Mesendoderm (in vitro differentiated cells): ENCODE measurements around the gene PTPN6.

ENCODE experiments used
- DNase-seq: peaks from one replicate; pipeline ENCODE4 v3.0.0; 2013
- H2AK5ac ChIP-seq: 2 replicates; pipeline ENCODE4 v1.6.1; 2013; ENCODE audit warnings: low read length, inconsistent platforms
- H2BK120ac ChIP-seq: 2 replicates; pipeline ENCODE4 v1.6.1; 2013; ENCODE audit warnings: low read depth, mild to moderate bottlenecking, low read length, moderate library complexity, mixed read lengths
- H2BK15ac ChIP-seq: replicated peaks from 2 replicates; pipeline ENCODE4 v1.6.1; 2013; ENCODE audit warnings: low read depth, mild to moderate bottlenecking, moderate library complexity
- H2BK5ac ChIP-seq: 2 replicates; pipeline ENCODE4 v1.6.1; 2013; ENCODE audit warnings: low read length, inconsistent platforms
- H3K18ac ChIP-seq: 2 replicates; pipeline ENCODE4 v1.6.1; 2013; ENCODE audit warnings: mild to moderate bottlenecking, low read length, mixed read lengths
- H3K23ac ChIP-seq: one replicate; pipeline ENCODE4 v1.6.1; 2013; ENCODE audit warnings: low read length
- H3K27ac ChIP-seq: 2 replicates; pipeline ENCODE4 v1.5.1; 2013; ENCODE audit warnings: low read depth, mild to moderate bottlenecking, inconsistent platforms, low read length, moderate library complexity
- H3K27me3 ChIP-seq: 2 replicates; pipeline ENCODE4 v1.6.1; 2013; ENCODE audit warnings: low read length, control low read depth, mild to moderate bottlenecking, inconsistent platforms; ENCODE audit not compliant: insufficient read depth, poor library complexity
- H3K36me3 ChIP-seq: 2 replicates; pipeline ENCODE4 v1.6.1; 2013; ENCODE audit warnings: low read length, inconsistent platforms; ENCODE audit not compliant: control insufficient read depth, insufficient read depth
- H3K4ac ChIP-seq: one replicate; pipeline ENCODE4 v1.6.1; 2013; ENCODE audit warnings: low read depth, mild to moderate bottlenecking, low read length, moderate library complexity
- H3K4me1 ChIP-seq: 2 replicates; pipeline ENCODE4 v1.6.1; 2013; ENCODE audit warnings: low read depth, low read length, inconsistent platforms; ENCODE audit not compliant: control insufficient read depth
- H3K4me2 ChIP-seq: 2 replicates; pipeline ENCODE4 v1.6.1; 2013; ENCODE audit warnings: low read length
- H3K4me3 ChIP-seq: 2 replicates; pipeline ENCODE4 v1.5.1; 2013; ENCODE audit warnings: mild to moderate bottlenecking, low read length
- H3K56ac ChIP-seq: one replicate; pipeline ENCODE4 v1.6.1; 2013; ENCODE audit warnings: low read length
- H3K79me1 ChIP-seq: 2 replicates; pipeline ENCODE4 v1.6.1; 2013; ENCODE audit warnings: low read length, inconsistent platforms
- H3K79me2 ChIP-seq: 2 replicates; pipeline ENCODE4 v1.6.1; 2013; ENCODE audit warnings: mild to moderate bottlenecking, low read length; ENCODE audit not compliant: control insufficient read depth, insufficient read depth
- H3K9ac ChIP-seq: 2 replicates; pipeline ENCODE4 v1.6.1; 2013; ENCODE audit warnings: low read length, inconsistent platforms
- H4K5ac ChIP-seq: one replicate; pipeline ENCODE4 v1.6.1; 2013; ENCODE audit warnings: low read length
- H4K8ac ChIP-seq: one replicate; pipeline ENCODE4 v1.6.1; 2013; ENCODE audit warnings: low read depth, mild to moderate bottlenecking, control low read depth, low read length, moderate library complexity
- WGBS: extraction: QIAGEN DNeasy Blood & Tissue Kit; methylation state at CpG from one replicate; pipeline ENCODE4 v1.1.7; 2013; ENCODE audit warnings: low lambda C conversion rate, missing lambda C conversion rate; ENCODE audit not compliant: insufficient coverage; ENCODE audit errors: extremely low coverage; 5-methylcytosine and 5-hydroxymethylcytosine counted together

The PTPN6 gene

DNA sequence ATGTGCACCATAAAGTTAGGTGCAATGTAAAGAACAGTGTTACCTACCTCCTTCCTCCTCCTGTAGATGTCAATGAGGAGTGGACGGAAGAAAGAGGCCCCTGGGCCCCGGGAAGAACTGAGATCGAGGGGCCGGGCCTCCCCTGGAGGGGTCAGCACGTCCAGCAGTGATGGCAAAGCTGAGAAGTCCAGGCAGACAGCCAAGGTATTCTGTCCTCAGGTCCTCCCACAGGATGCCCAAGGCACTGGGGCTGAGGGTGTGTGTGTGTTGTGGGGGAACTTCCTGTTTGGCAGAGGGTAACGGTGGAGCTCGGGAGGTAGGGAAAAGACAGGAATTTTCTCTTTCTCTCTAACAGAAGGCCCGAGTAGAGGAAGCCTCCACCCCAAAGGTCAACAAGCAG lies 17.0 kb upstream of the PTPN6 start:
- Histone ChIP-seq H3K4me1 (peaks cover 8% of the 10 kb centered on the region), H3K79me1 (peaks cover 18% of the 10 kb centered on the region), H3K9ac (no peak overlapping the region), H2BK120ac (no peak overlapping the region), H3K36me3 (peaks cover 20% of the 10 kb centered on the region), H2BK5ac (no peak overlapping the region), H3K4ac (no peak overlapping the region), H3K56ac (no peak overlapping the region), H2AK5ac (no peak overlapping the region), H4K5ac (no peak overlapping the region), H3K23ac (no peak overlapping the region), H3K4me2 (no peak overlapping the region), H4K8ac (no peak overlapping the region), H3K27ac (no peak overlapping the region), H3K79me2 (peaks cover 34% of the 10 kb centered on the region), H3K18ac (no peak overlapping the region), H2BK15ac (no peak overlapping the region), H3K27me3 (no peaks in the 10 kb centered on the region), H3K4me3 (no peak overlapping the region)
- WGBS = no CpG with 5 or more reads among the region's 8 CpGs
- DNase-seq = no peak

DNA sequence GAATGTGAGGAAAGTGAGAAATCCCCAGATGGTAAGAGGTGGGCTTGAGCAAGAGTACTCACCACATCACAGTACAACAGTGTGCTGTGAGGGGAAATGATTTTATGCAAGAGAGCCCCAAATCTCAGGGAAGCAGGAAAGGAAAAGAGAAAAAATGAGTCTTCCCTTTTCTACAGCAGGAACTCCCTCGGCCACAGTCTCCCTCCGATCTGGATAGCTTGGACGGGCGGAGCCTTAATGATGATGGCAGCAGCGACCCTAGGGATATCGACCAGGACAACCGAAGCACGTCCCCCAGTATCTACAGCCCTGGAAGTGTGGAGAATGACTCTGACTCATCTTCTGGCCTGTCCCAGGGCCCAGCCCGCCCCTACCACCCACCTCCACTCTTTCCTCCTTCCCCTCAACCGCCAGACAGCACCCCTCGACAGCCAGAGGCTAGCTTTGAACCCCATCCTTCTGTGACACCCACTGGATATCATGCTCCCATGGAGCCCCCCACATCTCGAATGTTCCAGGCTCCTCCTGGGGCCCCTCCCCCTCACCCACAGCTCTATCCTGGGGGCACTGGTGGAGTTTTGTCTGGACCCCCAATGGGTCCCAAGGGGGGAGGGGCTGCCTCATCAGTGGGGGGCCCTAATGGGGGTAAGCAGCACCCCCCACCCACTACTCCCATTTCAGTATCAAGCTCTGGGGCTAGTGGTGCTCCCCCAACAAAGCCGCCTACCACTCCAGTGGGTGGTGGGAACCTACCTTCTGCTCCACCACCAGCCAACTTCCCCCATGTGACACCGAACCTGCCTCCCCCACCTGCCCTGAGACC lies 15.6 kb upstream of the PTPN6 start:
- Histone ChIP-seq H3K4me3 (no peak overlapping the region), H3K79me1 (peaks cover 16% of the 10 kb centered on the region), H2BK120ac (no peak overlapping the region), H3K56ac (no peak overlapping the region), H3K4me1 (peaks cover 2% of the 10 kb centered on the region), H3K27ac (no peak overlapping the region), H3K27me3 (no peaks in the 10 kb centered on the region), H3K36me3 (peaks cover 20% of the 10 kb centered on the region), H3K9ac (no peak overlapping the region), H3K79me2 (peaks cover 22% of the 10 kb centered on the region), H3K4ac (no peak overlapping the region), H2BK5ac (no peak overlapping the region), H2AK5ac (no peak overlapping the region), H3K4me2 (no peak overlapping the region), H3K23ac (no peak overlapping the region), H4K5ac (no peak overlapping the region), H3K18ac (no peak overlapping the region), H2BK15ac (no peak overlapping the region), H4K8ac (no peak overlapping the region)
- DNase-seq = no peak
- WGBS = no CpG with 5 or more reads among the region's 14 CpGs

DNA sequence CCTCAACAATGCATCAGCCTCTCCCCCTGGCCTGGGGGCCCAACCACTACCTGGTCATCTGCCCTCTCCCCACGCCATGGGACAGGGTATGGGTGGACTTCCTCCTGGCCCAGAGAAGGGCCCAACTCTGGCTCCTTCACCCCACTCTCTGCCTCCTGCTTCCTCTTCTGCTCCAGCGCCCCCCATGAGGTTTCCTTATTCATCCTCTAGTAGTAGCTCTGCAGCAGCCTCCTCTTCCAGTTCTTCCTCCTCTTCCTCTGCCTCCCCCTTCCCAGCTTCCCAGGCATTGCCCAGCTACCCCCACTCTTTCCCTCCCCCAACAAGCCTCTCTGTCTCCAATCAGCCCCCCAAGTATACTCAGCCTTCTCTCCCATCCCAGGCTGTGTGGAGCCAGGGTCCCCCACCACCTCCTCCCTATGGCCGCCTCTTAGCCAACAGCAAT lies 14.9 kb upstream of the PTPN6 start:
- Histone ChIP-seq H3K79me1 (peaks cover 12% of the 10 kb centered on the region), H3K4me3 (no peak overlapping the region), H4K5ac (no peak overlapping the region), H2BK120ac (no peak overlapping the region), H3K79me2 (peaks cover 17% of the 10 kb centered on the region), H3K36me3 (peaks cover 19% of the 10 kb centered on the region), H3K27ac (no peak overlapping the region), H3K23ac (no peak overlapping the region), H3K27me3 (no peaks in the 10 kb centered on the region), H2BK15ac (no peak overlapping the region), H2AK5ac (no peak overlapping the region), H4K8ac (no peak overlapping the region), H3K56ac (no peak overlapping the region), H3K4ac (no peak overlapping the region), H3K18ac (no peak overlapping the region), H2BK5ac (no peak overlapping the region), H3K9ac (no peak overlapping the region), H3K4me1 (peaks cover 2% of the 10 kb centered on the region), H3K4me2 (no peak overlapping the region)
- no CpG with 5 or more reads among the region's 3 CpGs for WGBS
- no peak for DNase-seq

DNA sequence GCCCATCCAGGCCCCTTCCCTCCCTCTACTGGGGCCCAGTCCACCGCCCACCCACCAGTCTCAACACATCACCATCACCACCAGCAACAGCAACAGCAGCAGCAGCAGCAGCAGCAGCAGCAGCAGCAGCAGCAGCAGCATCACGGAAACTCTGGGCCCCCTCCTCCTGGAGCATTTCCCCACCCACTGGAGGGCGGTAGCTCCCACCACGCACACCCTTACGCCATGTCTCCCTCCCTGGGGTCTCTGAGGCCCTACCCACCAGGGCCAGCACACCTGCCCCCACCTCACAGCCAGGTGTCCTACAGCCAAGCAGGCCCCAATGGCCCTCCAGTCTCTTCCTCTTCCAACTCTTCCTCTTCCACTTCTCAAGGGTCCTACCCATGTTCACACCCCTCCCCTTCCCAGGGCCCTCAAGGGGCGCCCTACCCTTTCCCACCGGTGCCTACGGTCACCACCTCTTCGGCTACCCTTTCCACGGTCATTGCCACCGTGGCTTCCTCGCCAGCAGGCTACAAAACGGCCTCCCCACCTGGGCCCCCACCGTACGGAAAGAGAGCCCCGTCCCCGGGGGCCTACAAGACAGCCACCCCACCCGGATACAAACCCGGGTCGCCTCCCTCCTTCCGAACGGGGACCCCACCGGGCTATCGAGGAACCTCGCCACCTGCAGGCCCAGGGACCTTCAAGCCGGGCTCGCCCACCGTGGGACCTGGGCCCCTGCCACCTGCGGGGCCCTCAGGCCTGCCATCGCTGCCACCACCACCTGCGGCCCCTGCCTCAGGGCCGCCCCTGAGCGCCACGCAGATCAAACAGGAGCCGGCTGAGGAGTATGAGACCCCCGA lies 14.3 kb upstream of the PTPN6 start:
- no peak overlapping the region for H2BK120ac ChIP-seq
- peaks cover 20% of the 10 kb centered on the region for H3K36me3 ChIP-seq
- peak overlapping the region; percentile 51 for H3K18ac ChIP-seq
- H3K27me3 ChIP-seq = no peaks in the 10 kb centered on the region
- no peak overlapping the region for H2AK5ac ChIP-seq
- no peak overlapping the region for H3K23ac ChIP-seq
- no peak overlapping the region for H2BK5ac ChIP-seq
- H2BK15ac ChIP-seq = no peak overlapping the region
- H3K79me2 ChIP-seq = peaks cover 14% of the 10 kb centered on the region
- peaks cover 2% of the 10 kb centered on the region for H3K4me1 ChIP-seq
- WGBS = no CpG with 5 or more reads among the region's 36 CpGs
- H3K9ac ChIP-seq = peak overlapping the region; percentile 86
- peak overlapping the region; percentile 88 for H3K56ac ChIP-seq
- H3K4ac ChIP-seq = no peak overlapping the region
- H4K8ac ChIP-seq = peak overlapping the region; percentile 87
- H3K4me3 ChIP-seq = no peak overlapping the region
- DNase-seq = peak; percentile 64
- no peak overlapping the region for H3K4me2 ChIP-seq
- no peak overlapping the region for H4K5ac ChIP-seq
- H3K79me1 ChIP-seq = peaks cover 12% of the 10 kb centered on the region
- H3K27ac ChIP-seq = peak overlapping the region; percentile 64

DNA sequence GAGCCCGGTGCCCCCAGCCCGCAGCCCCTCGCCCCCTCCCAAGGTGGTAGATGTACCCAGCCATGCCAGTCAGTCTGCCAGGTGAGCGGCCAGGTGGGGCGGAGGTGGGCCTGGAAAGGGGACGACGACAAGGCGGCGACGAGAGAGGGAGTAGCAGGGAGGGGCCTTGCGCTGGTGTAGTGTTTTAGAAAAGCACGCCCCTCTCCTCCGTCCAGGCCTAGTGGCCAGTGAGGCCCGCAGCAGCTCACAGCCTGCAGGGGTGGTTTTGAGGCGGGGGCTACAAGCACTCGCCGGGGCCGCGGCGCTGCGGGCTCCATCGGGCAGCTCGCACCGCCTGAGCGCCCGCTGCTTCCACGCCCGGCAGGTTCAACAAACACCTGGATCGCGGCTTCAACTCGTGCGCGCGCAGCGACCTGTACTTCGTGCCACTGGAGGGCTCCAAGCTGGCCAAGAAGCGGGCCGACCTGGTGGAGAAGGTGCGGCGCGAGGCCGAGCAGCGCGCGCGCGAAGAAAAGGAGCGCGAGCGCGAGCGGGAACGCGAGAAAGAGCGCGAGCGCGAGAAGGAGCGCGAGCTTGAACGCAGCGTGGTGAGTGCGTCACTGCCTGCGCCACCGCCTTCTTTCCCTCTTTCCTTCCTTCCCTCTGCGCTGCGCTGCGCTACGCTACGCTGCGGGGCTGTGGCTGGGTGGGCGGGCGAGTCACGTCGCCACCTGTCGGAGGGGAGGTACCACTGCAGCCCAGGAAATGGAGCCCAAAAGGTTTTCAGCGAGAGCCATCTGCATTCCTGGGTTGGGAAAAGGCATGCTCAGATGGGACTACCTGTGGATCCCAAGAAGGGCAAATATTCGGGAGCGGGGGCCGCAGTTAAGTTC lies 13.4 kb upstream of the PTPN6 start:
- Histone ChIP-seq H3K79me1 (peaks cover 9% of the 10 kb centered on the region), H3K79me2 (peaks cover 6% of the 10 kb centered on the region), H3K4me1 (peaks cover 2% of the 10 kb centered on the region), H2BK15ac (no peak overlapping the region), H2AK5ac (no peak overlapping the region), H3K18ac (peak overlapping the region; percentile 51), H4K8ac (peak overlapping the region; percentile 87), H3K4me3 (peak overlapping the region; percentile 19), H2BK120ac (no peak overlapping the region), H3K27me3 (no peaks in the 10 kb centered on the region), H3K36me3 (peaks cover 20% of the 10 kb centered on the region), H3K4ac (peak overlapping the region; percentile 74), H3K23ac (no peak overlapping the region), H2BK5ac (no peak overlapping the region), H3K9ac (peak overlapping the region; percentile 86), H3K27ac (peak overlapping the region; percentile 64), H3K4me2 (peak overlapping the region; percentile 53), H4K5ac (no peak overlapping the region), H3K56ac (peak overlapping the region; percentile 88)
- peak; percentile 99 for DNase-seq
- no CpG with 5 or more reads among the region's 80 CpGs for WGBS
